Motor neuron (in vitro differentiated cells): ENCODE measurements around the gene PIANP. TPM values are rescaled to one million over a fixed set of nuclear protein-coding genes. Genes with fewer than 3 reads are reported as not detected.

ENCODE experiments used
- ATAC-seq, 8 experiments: fragments of 200-7000 bp; cut with Tn5 transposase; replicated peaks in 6 of 8; 2 replicates each; pipeline ENCODE4 v1.8.0; 2021; ENCODE audit warnings: mild to moderate bottlenecking in 8 of 8, moderate library complexity in 8 of 8
- H3K27ac ChIP-seq, 2 donors: fragments of 250-450 bp; sonication (Bioruptor Pico); 2 replicates each; pipeline ENCODE4 v1.9.0; 2021; ENCODE audit warnings: antibody characterized with exemption in 2 of 2, mild to moderate bottlenecking in 2 of 2, moderate library complexity in 1 of 2
- H3K4me1 ChIP-seq, 2 donors: fragments of 250-450 bp; sonication (Bioruptor Pico); replicated peaks in 1 of 2; 2 replicates each; pipeline ENCODE4 v1.6.1; 2021; ENCODE audit warnings: antibody characterized with exemption in 2 of 2, mild to moderate bottlenecking in 2 of 2, moderate library complexity in 1 of 2
- H3K4me3 ChIP-seq, 5 donors: fragments of 250-450 bp; sonication (Bioruptor Pico); 2 replicates each; pipeline ENCODE4 v1.9.0; 2021; ENCODE audit warnings: antibody characterized with exemption in 5 of 5, mild to moderate bottlenecking in 5 of 5, moderate library complexity in 4 of 5
- WGBS, 10 experiments: fragments of 450-650 bp; shearing (Covaris generic); methylation state at CpG; one replicate each; pipeline ENCODE4 v1.0.0; 2022; 5-methylcytosine and 5-hydroxymethylcytosine counted together
- in situ Hi-C, 9 experiments: fragments of 400-800 bp; cut with MboI; loops; one replicate each; pipeline ENCODE4 v1.15.0; 2021; ENCODE audit warnings: low sequenced_read_pairs in 9 of 9, low pct_unique_long_range_greater_than_20kb in 2 of 9; ENCODE audit not compliant: unreplicated experiment in 9 of 9
- total RNA-seq, 8 experiments: library from RNA; unstranded; fragments of 300-600 nt; gene quantifications; 2 replicates each; pipeline versions ENCODE4 v1.2.3 to v1.2.4, GENCODE V29; 2022

PIANP gene
- total RNA-seq, 8 experiments from 2014 or later, result 0.94 to 7.9 (median 2.8) TPM

DNA sequence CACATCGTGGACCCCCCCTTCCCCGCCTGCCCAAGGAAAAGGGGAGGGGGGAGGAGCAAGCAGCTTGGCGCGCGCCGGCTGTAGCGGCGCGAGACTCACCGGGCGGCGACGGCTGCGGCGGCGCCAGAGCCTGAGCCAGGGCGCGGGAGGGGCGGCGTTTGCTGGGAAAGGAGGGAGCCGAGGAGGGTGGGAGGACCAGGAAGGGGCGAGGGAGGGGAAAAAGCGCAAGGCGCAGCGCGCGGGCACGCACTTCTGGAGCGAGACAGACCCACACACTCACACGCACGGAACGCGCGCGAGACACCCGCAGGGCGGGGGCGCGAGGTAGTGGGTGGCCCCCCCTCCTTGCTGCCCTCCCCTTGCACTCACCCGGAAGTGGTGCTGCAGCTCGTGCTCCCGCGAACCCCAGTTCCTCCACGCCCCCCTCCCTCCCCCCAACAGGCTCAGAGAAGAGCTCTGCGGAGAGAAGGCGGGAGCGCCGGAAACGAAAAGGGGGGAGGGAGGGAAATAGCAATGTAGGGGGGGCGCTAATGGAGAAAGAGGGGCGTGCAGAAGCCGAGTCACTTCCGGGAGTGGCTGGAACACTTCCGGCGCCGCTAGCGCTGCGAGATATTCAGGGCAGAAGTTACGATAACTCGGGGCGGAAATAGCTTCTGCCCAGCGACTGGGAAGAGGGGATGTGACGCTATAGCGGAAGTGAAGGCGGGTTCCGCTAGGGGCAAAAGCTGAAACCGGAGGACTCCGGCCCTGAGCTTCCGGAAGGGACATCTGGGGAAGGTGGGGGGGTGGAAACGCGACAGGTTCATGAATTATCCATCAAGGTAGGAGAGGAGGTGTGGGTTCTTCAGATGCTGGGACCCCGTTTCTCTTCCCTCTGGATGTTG is 11.4 kb downstream of the PIANP start, which contains the start of gene ZNF384:
ZNF384 (minus strand) TSS at position 377 of the 884 bp plus-strand sequence. CDS start 9,855 bp downstream, outside the sequence.
- WGBS, 10 experiments, result 0 to 8% (median 0%) methylated on average over 2 to 9 of the region's 72 CpGs; no CpG with 5 or more reads in 6 of the 10 experiments
- in situ Hi-C loops, result no loop called here
- Histone ChIP-seq H3K4me1 (peaks cover 21 to 29% of the 10 kb centered on the region in 2 donors), H3K27ac (peak within 1 kb of the TSS; percentile 96 to 97), H3K4me3 (peak within 1 kb of the TSS; percentile 60 to 84 (median 67))
- peak; percentile 80 to 89 (median 83) for ATAC-seq

DNA sequence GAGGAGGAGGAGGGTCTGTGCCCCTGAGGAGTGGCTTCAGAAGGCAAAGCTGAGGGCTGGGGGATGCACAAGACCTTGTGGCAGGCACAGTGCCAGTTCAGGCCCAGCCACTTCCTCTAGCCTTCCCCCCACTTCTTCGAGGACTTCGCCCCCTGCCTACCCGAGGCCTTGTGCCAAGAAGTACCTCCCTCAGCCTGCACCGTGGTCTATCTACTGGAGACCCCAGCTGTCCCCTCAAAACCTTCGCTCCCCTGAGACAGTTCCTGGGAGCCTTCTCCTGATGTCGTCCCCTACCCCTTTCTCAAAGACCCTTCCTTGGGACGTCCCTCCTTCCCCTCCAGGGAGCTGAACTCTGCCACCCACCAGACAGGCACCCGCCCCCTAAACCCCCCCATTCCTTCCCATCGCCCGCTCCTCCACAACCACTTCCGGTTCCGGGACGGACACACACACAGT is 12.0 kb downstream of the PIANP start:
- in situ Hi-C loops, result no loop called here
- peak overlapping the region; percentile 96 to 97 for H3K27ac ChIP-seq
- ATAC-seq, result no peak
- H3K4me1 ChIP-seq, result peaks cover 21 to 28% of the 10 kb centered on the region in 2 donors
- 0% methylated on average over 1 of the region's 13 CpGs; no CpG with 5 or more reads in 7 of the 10 experiments for WGBS, 10 experiments
- peak overlapping the region; percentile 60 to 84 (median 67) for H3K4me3 ChIP-seq

- 71 to 100% (median 94%) methylated on average over 1 to 3 of the region's 3 CpGs; no CpG with 5 or more reads in 1 of the 10 experiments for WGBS, 10 experiments
- no peak for ATAC-seq
- H3K4me3 ChIP-seq, result no peak overlapping the region
- in situ Hi-C loops, result no loop called here
- H3K27ac ChIP-seq, result no peak overlapping the region
- H3K4me1 ChIP-seq, result peaks cover 11 to 14% of the 10 kb centered on the region in 2 donors
Observed at GRCh38 chr12:6685814-6686213, 14.8 kb downstream of the PIANP start.

- ATAC-seq, result no peak
- no peak overlapping the region for H3K27ac ChIP-seq
- no peak overlapping the region for H3K4me3 ChIP-seq
- in situ Hi-C loops, result no loop called here
- peaks cover 7 to 8% of the 10 kb centered on the region in 2 donors for H3K4me1 ChIP-seq
- WGBS, 10 experiments, result 43 to 100% (median 71%) methylated on average over 2 to 6 of the region's 6 CpGs
Observed at GRCh38 chr12:6684609-6685008, 16.0 kb downstream of the PIANP start.

- WGBS, 10 experiments, result 40 to 100% (median 99%) methylated on average over 1 to 5 of the region's 5 CpGs; no CpG with 5 or more reads in 2 of the 10 experiments
- ATAC-seq, result no peak
- in situ Hi-C loops, result no loop called here
- Histone ChIP-seq H3K27ac (no peak overlapping the region), H3K4me3 (no peak overlapping the region), H3K4me1 (no peaks in the 10 kb centered on the region)
Observed at GRCh38 chr12:6676962-6677361, 23.7 kb downstream of the PIANP start.

GRCh38 chr12:6672143-6672542 is 28.5 kb downstream of the PIANP start:
- in situ Hi-C loops, result loop anchor here in 1 of 9 experiments (25.0 kb wide), 1 partner anchor 110 kb away; the partner anchor contains the start of genes IFFO1 and NOP2
- no peak overlapping the region for H3K27ac ChIP-seq
- WGBS, 10 experiments, result 95 to 100% (median 100%) methylated on average over 2 to 6 of the region's 18 CpGs; no CpG with 5 or more reads in 5 of the 10 experiments
- H3K4me3 ChIP-seq, result no peak overlapping the region
- no peaks in the 10 kb centered on the region for H3K4me1 ChIP-seq
- peak in 2 of 8 experiments; percentile 42 to 44 for ATAC-seq

- ATAC-seq, result no peak
- in situ Hi-C loops, result loop anchor here in 1 of 9 experiments (25.0 kb wide), 1 partner anchor 105 kb away; the partner anchor contains the start of genes IFFO1 and NOP2
- Histone ChIP-seq H3K4me3 (no peak overlapping the region), H3K4me1 (peaks cover 0 to 3% of the 10 kb centered on the region in 2 donors), H3K27ac (no peak overlapping the region)
- 80 to 100% (median 87%) methylated on average over 2 to 6 of the region's 8 CpGs; no CpG with 5 or more reads in 5 of the 10 experiments for WGBS, 10 experiments
Observed at GRCh38 chr12:6667559-6668210, 32.9 kb downstream of the PIANP start.

GRCh38 chr12:6666211-6666610 is 34.4 kb downstream of the PIANP start:
- no peak overlapping the region for H3K27ac ChIP-seq
- in situ Hi-C loops, result loop anchor here in 1 of 9 experiments (25.0 kb wide), 1 partner anchor 104 kb away; the partner anchor contains the start of genes IFFO1 and NOP2
- no peak for ATAC-seq
- 86 to 100% (median 100%) methylated on average over 1 to 2 of the region's 2 CpGs; no CpG with 5 or more reads in 1 of the 10 experiments for WGBS, 10 experiments
- H3K4me3 ChIP-seq, result no peak overlapping the region
- H3K4me1 ChIP-seq, result peaks cover 8 to 9% of the 10 kb centered on the region in 2 donors

DNA sequence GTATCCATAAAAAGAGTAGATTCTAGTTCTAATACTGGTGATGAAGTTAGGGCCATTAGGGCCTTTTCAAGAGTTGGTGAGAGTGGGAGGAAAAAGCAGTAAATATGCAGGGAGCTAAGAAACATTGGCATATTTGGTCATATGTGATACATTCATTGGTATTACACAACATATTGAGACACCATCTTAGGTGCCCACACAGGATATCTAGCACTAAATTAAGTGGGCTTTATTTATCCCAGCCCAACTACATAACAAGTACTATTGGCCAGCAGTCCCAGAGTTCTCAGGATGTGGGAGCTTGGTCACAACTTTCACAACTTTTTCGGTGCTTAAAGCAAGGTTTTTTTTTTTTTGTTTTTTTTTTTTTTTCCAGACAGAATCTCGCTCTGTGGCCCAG is 35.7 kb downstream of the PIANP start:
- peaks cover 8 to 9% of the 10 kb centered on the region in 2 donors for H3K4me1 ChIP-seq
- no peak overlapping the region for H3K27ac ChIP-seq
- no peak for ATAC-seq
- in situ Hi-C loops, result loop anchor here in 1 of 9 experiments (25.0 kb wide), 1 partner anchor 103 kb away; the partner anchor contains the start of genes IFFO1 and NOP2
- H3K4me3 ChIP-seq, result no peak overlapping the region
- 50 to 100% (median 83%) methylated on average over 1 to 2 of the region's 2 CpGs; no CpG with 5 or more reads in 5 of the 10 experiments for WGBS, 10 experiments

- H3K4me1 ChIP-seq, result peaks cover 8 to 9% of the 10 kb centered on the region in 2 donors
- ATAC-seq, result peak; percentile 97 to 100 (median 99)
- H3K4me3 ChIP-seq, result peak within 1 kb of the TSS; percentile 65 to 79 (median 75)
- H3K27ac ChIP-seq, result peak within 1 kb of the TSS; percentile 91 to 93
- 0 to 60% (median 4%) methylated on average over 1 to 23 of the region's 37 CpGs; no CpG with 5 or more reads in 1 of the 10 experiments for WGBS, 10 experiments
- in situ Hi-C loops, result loop anchor here in 1 of 9 experiments (25.0 kb wide), 1 partner anchor 101 kb away; the partner anchor contains the start of genes IFFO1 and NOP2
Observed at GRCh38 chr12:6662906-6663742, 37.5 kb downstream of the PIANP start, which contains the start of gene ING4. Gene ING4 (minus strand): TSS chr12:6663119. CDS start chr12:6663101, 18 bp downstream.

DNA sequence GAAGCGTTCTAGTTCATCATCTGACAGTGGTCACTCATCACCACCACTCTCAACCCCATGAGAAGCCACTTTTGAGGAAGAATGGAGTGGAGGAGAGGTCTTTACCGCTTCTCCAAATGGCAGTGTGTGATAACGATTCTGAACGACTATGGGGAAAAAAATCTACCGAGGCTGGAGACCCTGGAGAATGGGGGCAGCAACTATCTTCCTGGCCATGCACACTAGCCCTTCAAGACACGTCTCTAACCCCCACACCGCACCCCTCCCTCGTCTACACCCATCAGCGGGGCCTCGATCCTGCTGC is 38.1 kb downstream of the PIANP start:
- ATAC-seq, result peak; percentile 61 to 66 (median 64)
- 0 to 8% (median 0%) methylated on average over 1 to 3 of the region's 10 CpGs; no CpG with 5 or more reads in 3 of the 10 experiments for WGBS, 10 experiments
- peak overlapping the region; percentile 65 to 79 (median 75) for H3K4me3 ChIP-seq
- in situ Hi-C loops, result loop anchor here in 1 of 9 experiments (25.0 kb wide), 1 partner anchor 100 kb away; the partner anchor contains the start of genes IFFO1 and NOP2
- peak overlapping the region; percentile 91 to 93 for H3K27ac ChIP-seq
- peaks cover 8 to 9% of the 10 kb centered on the region in 2 donors for H3K4me1 ChIP-seq
